ENCODE data around the gene PDE4D. TPM values are rescaled to one million over a fixed set of nuclear protein-coding genes. Genes with fewer than 3 reads are reported as not detected.

PDE4D gene
- total RNA-seq, 1 donor from 2014 or later: 7.6 TPM

DNA sequence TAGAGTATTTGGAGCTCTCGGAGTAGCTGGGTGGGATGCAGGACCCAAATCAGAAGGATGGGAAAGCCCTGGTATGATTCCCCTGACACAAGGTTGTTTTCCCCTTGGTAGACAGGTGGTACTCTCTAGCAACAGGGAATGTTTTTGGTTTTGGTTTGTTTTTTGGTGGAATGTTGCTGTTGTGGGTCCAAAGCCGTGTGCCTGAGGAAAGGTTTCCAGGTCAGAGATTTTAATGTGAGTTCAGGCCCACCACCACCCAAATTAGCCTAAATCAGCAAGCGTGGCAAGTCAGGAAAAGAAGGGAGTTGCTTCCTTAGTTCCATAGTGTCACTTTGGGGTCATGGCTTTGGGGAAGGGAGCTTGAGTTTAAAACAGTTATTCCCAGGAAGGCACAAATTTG is 925.2 kb downstream of the PDE4D start:
- TF ChIP-seq, protein P1, sequence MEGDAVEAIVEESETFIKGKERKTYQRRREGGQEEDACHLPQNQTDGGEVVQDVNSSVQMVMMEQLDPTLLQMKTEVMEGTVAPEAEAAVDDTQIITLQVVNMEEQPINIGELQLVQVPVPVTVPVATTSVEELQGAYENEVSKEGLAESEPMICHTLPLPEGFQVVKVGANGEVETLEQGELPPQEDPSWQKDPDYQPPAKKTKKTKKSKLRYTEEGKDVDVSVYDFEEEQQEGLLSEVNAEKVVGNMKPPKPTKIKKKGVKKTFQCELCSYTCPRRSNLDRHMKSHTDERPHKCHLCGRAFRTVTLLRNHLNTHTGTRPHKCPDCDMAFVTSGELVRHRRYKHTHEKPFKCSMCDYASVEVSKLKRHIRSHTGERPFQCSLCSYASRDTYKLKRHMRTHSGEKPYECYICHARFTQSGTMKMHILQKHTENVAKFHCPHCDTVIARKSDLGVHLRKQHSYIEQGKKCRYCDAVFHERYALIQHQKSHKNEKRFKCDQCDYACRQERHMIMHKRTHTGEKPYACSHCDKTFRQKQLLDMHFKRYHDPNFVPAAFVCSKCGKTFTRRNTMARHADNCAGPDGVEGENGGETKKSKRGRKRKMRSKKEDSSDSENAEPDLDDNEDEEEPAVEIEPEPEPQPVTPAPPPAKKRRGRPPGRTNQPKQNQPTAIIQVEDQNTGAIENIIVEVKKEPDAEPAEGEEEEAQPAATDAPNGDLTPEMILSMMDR (IDR thresholded peaks at IDR 0.05; ENCODE audit: unreplicated experiment): no peak
- H3K27ac Mint-ChIP-seq: no peak overlapping the region
- no peak for DNase-seq (ENCODE audit: low spot score, unreplicated experiment)
- H3K4me3 Mint-ChIP-seq (ENCODE audit: low read depth): no peak overlapping the region
- H3K27me3 Mint-ChIP-seq: no peaks in the 10 kb centered on the region
- no peaks in the 10 kb centered on the region for H3K4me1 Mint-ChIP-seq (ENCODE audit: low read depth)
- no peaks in the 10 kb centered on the region for H3K36me3 Mint-ChIP-seq (ENCODE audit: insufficient read depth)
- no peaks in the 10 kb centered on the region for H3K9me3 Mint-ChIP-seq (ENCODE audit: low read depth)

DNA sequence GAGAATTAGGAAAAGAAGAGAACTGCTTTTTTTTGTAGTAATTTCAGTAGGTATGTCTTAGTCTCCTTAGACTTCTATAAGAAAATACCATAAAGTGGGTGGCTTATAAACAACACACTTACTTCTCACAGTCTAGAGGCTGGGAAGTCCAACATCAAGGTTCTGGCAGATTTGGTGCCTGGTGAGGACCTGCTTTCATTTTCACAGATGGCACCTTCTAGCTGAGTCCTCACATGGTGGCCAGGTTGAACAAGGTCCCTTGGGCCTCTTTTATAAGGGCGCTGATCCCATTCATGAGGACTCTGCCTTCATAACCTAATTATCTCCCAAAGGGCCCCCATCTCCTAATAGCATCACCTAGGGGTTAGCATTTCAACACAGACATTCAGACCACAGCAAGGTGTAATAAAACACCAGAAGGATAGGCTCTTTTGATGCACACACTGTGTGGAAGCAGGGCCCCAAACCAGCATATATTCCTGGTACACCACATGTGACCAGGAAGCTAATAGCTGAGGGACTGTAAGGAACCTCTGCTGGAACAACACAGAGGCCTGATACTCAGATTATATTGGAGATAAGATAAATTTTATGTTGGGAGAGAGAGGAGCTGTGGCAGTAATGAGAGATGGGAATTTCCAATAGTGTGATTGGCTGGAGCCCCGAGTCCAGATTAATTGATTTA is 925.8 kb downstream of the PDE4D start:
- H3K4me1 Mint-ChIP-seq (ENCODE audit: low read depth): no peaks in the 10 kb centered on the region
- H3K9me3 Mint-ChIP-seq (ENCODE audit: low read depth): no peaks in the 10 kb centered on the region
- no peaks in the 10 kb centered on the region for H3K27me3 Mint-ChIP-seq
- H3K4me3 Mint-ChIP-seq (ENCODE audit: low read depth): no peak overlapping the region
- no peaks in the 10 kb centered on the region for H3K36me3 Mint-ChIP-seq (ENCODE audit: insufficient read depth)
- no peak overlapping the region for H3K27ac Mint-ChIP-seq
- no peak for DNase-seq (ENCODE audit: low spot score, unreplicated experiment)
- TF ChIP-seq, protein P1 (IDR thresholded peaks at IDR 0.05; ENCODE audit: unreplicated experiment): no peak

DNA sequence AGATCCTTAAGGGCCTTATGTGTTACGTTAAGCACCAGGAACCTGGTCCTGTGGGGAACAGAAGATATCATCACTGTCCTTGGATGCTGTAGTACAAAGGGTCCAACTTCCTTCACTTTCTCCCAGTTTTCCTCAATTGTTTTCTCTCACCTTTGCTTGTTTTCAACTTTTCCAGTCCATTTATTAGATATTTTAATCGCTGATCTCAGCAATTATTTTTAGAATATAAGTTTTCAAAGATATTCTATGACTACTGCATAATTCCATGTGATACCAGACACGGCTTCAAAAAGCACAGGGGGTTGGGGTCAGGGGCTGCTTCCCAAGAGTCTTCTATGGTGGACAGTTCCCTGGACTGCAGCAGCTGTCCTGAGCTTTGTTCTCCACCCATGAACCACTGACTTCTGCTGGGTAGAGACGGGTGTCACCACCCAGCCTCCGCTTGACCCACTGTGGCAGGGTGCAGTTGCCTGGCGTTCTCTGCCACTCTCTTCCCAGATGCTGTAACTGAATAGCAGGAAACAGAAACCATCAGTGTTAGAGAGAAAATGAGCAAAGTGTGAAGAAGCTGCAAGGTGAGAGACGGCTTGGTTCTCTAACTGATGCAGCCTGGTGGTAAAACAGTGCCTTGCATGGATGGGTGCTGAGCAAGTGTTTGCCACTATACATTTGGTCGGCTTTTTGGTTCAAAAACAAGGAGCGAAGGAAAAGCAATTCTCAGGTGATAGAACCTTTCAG is 927.7 kb downstream of the PDE4D start:
- H3K4me3 Mint-ChIP-seq (ENCODE audit: low read depth): no peak overlapping the region
- no peak overlapping the region for H3K27ac Mint-ChIP-seq
- no peaks in the 10 kb centered on the region for H3K9me3 Mint-ChIP-seq (ENCODE audit: low read depth)
- no peak for DNase-seq (ENCODE audit: low spot score, unreplicated experiment)
- no peaks in the 10 kb centered on the region for H3K36me3 Mint-ChIP-seq (ENCODE audit: insufficient read depth)
- no peaks in the 10 kb centered on the region for H3K27me3 Mint-ChIP-seq
- TF ChIP-seq, protein P1 (IDR thresholded peaks at IDR 0.05; ENCODE audit: unreplicated experiment): no peak
- H3K4me1 Mint-ChIP-seq (ENCODE audit: low read depth): no peaks in the 10 kb centered on the region

DNA sequence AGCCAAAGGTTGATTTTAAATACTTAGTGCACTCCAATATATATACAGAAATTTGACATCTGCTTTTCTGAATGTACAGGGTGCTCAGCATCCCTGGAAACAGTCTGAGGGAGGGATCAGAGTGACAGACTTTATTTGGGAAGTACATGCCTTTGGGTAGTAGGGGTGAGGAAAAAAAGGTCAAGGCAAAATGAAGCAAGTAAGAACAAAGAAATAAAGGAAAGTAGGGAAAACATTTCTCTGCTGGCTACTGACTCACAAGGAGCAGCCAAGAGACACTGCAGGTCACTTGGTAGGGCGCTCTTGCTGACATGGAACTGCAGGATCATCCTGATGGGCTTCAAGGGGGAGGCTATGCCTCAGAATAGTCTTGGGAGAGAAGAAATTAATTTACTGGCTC is 929.7 kb downstream of the PDE4D start:
- TF ChIP-seq, protein P1 (IDR thresholded peaks at IDR 0.05; ENCODE audit: unreplicated experiment): no peak
- H3K36me3 Mint-ChIP-seq (ENCODE audit: insufficient read depth): no peaks in the 10 kb centered on the region
- H3K4me3 Mint-ChIP-seq (ENCODE audit: low read depth): no peak overlapping the region
- H3K9me3 Mint-ChIP-seq (ENCODE audit: low read depth): no peaks in the 10 kb centered on the region
- no peaks in the 10 kb centered on the region for H3K27me3 Mint-ChIP-seq
- no peaks in the 10 kb centered on the region for H3K4me1 Mint-ChIP-seq (ENCODE audit: low read depth)
- no peak overlapping the region for H3K27ac Mint-ChIP-seq
- DNase-seq (ENCODE audit: low spot score, unreplicated experiment): no peak

DNA sequence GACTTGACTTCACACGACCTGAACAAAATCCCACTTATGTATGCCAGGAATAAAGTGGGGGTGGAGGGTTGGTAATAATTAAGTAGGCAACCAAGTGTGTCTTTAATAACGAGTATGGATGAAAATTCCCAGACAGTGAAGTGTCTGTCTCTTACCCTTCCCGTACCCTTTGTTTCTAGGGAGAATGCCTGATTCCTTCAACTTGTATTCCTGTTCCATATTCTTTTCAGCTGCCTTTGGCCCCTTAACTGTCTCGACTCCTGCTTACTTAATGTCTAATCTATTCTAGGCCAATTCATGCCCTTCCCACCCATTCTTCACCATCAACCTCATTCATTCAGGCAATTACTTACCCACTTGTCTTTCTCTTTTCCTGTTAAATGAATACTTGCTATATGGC is 930.2 kb downstream of the PDE4D start:
- no peaks in the 10 kb centered on the region for H3K36me3 Mint-ChIP-seq (ENCODE audit: insufficient read depth)
- no peaks in the 10 kb centered on the region for H3K27me3 Mint-ChIP-seq
- H3K9me3 Mint-ChIP-seq (ENCODE audit: low read depth): no peaks in the 10 kb centered on the region
- no peak overlapping the region for H3K4me3 Mint-ChIP-seq (ENCODE audit: low read depth)
- H3K4me1 Mint-ChIP-seq (ENCODE audit: low read depth): no peaks in the 10 kb centered on the region
- TF ChIP-seq, protein P1 (IDR thresholded peaks at IDR 0.05; ENCODE audit: unreplicated experiment): no peak
- H3K27ac Mint-ChIP-seq: no peak overlapping the region
- no peak for DNase-seq (ENCODE audit: low spot score, unreplicated experiment)

Data from progenitor cell of endocrine pancreas (in vitro differentiated cells).